Measurements from ENCODE around the gene KRT5. TPM values are rescaled to one million over a fixed set of nuclear protein-coding genes. Genes with fewer than 3 reads are reported as not detected.

Gene KRT5
- total and polyA plus RNA-seq, 2 donors (not counting 3 experiments of a cell fraction or from before 2014, with no cell fraction given), result 0.32 to 0.86 TPM

DNA sequence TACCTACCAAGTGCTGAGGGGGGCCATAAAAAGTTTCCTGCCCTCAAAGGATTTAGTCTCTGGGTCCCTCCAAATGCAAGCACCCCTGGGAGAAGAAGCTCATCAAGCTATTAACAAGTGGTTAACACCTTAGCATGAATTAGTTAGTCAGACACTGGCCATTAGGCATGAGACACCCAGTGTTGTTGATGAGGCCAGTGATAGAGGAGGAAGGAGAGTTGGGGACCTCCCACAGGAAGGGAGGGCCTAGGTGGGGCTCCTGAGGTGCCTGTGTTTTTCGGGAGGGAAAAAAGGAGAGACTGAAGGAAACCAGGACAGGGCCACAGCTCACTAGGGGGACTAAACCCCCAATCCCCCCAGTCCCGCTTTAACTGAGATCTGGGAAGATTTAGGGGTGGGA lies 37.3 kb upstream of the KRT5 start:
- TF ChIP-seq POLR2A (IDR thresholded peaks at IDR 0.05; ENCODE audit: low read depth, low read length), result no peak
- TF ChIP-seq GATA2 (IDR thresholded peaks at IDR 0.05; ENCODE audit: insufficient read depth, insufficient read length, low read depth, low read length), result no peak
- TF ChIP-seq MYC (IDR thresholded peaks at IDR 0.05; ENCODE audit: low read depth, low read length), result no peak
- TF ChIP-seq JUN (IDR thresholded peaks at IDR 0.05; ENCODE audit: borderline replicate concordance, insufficient read depth, insufficient read length, low read depth), result no peak
- TF ChIP-seq CTCF (IDR thresholded peaks at IDR 0.05; ENCODE audit: extremely low read depth in 1 of 2, insufficient read depth in 1 of 2, low read depth in 1 of 2, low read length in 2 of 2), result no peak
- TF ChIP-seq FOS (IDR thresholded peaks at IDR 0.05; ENCODE audit: borderline replicate concordance, insufficient read depth, low read length), result no peak
- TF ChIP-seq MAX (IDR thresholded peaks at IDR 0.05; ENCODE audit: insufficient read depth, insufficient read length), result no peak
- no peak for TF ChIP-seq EZH2 (IDR thresholded peaks at IDR 0.05; ENCODE audit: borderline replicate concordance, low read depth, low read length, severe bottlenecking)
- TF ChIP-seq POLR2AphosphoS5 (IDR thresholded peaks at IDR 0.05; ENCODE audit: insufficient read depth, low read depth, low read length), result no peak
- no peaks in the 10 kb centered on the region for H3K9me1 ChIP-seq (replicated peaks; ENCODE audit: control insufficient read depth, extremely low read depth, insufficient read depth, low read length)
- H3K79me2 ChIP-seq (ENCODE audit: control insufficient read depth, insufficient read depth, low read length), result no peaks in the 10 kb centered on the region
- H3K4me3 ChIP-seq (replicated peaks in 1 of 3; ENCODE audit: insufficient read depth in 1 of 3, low read depth in 1 of 3, low read length in 3 of 3), result no peak overlapping the region
- CTCF ChIA-PET, result interaction anchor here (1.0 kb wide), 2 partner anchors 14 to 308 kb away, joined by 3 read pairs; no protein-coding TSS in a partner anchor
- no peaks in the 10 kb centered on the region for H3K9me3 ChIP-seq (replicated peaks; ENCODE audit: control insufficient read depth, insufficient read depth, low read length)
- POLR2A ChIA-PET, result no interaction called here
- FAIRE-seq (no peak), DNase-seq (ENCODE audit: low read depth, low spot score) (no peak)
- no peaks in the 10 kb centered on the region for H3K4me1 ChIP-seq (ENCODE audit: control insufficient read depth, extremely low read depth, insufficient read depth, low read length)
- no peaks in the 10 kb centered on the region for H4K20me1 ChIP-seq (replicated peaks; ENCODE audit: control insufficient read depth, extremely low read depth, insufficient read depth, low read length)
- H3K27me3 ChIP-seq (ENCODE audit: control insufficient read depth in 2 of 2, insufficient read depth in 2 of 2, low read length in 2 of 2), result peaks cover 0 to 5% of the 10 kb centered on the region in 2 experiments
- H3K36me3 ChIP-seq (ENCODE audit: control insufficient read depth in 2 of 2, extremely low read depth in 1 of 2, insufficient read depth in 2 of 2, low read length in 2 of 2), result no peaks in the 10 kb centered on the region
- H2AFZ ChIP-seq (ENCODE audit: low read depth, low read length), result no peak overlapping the region
- intact Hi-C loops (cut with micrococcal nuclease) (no loop called here), dilution Hi-C loops (cut with MboI; ENCODE audit: extremely low pct_ligation_motif_present, low sequenced_read_pairs) (no loop called here)
- no peak overlapping the region for H3K9ac ChIP-seq (replicated peaks; ENCODE audit: extremely low read depth, insufficient read depth, low read length)
- no peak overlapping the region for H3K4me2 ChIP-seq (ENCODE audit: insufficient read depth, low read length)
- no TSS peak for BruUV-seq (replicated peaks)
- no peak overlapping the region for H3K27ac ChIP-seq (ENCODE audit: insufficient read depth, low read depth, low read length)
